Effector memory CD4-positive, alpha-beta T cell (primary cell): ENCODE measurements around the gene C1QTNF1.

ENCODE experiments used
- DNase-seq, 3 donors: peaks; one replicate each; pipeline ENCODE4 v3.0.0-alpha.2; 2020
- H3K27ac ChIP-seq: 2 replicates; pipeline ENCODE4 v1.7.0; 2013; ENCODE audit warnings: mild to moderate bottlenecking, low read length, moderate library complexity; ENCODE audit not compliant: insufficient read depth, poor library complexity, severe bottlenecking
- H3K27me3 ChIP-seq: replicated peaks from 2 replicates; pipeline ENCODE4 v1.7.0; 2013; ENCODE audit warnings: mild to moderate bottlenecking, low read length; ENCODE audit not compliant: insufficient read depth, control insufficient read depth, poor library complexity, severe bottlenecking
- H3K36me3 ChIP-seq: 2 replicates; pipeline ENCODE4 v1.7.0; 2013; ENCODE audit warnings: mild to moderate bottlenecking, low read length, moderate library complexity; ENCODE audit not compliant: control insufficient read depth, insufficient read depth
- H3K4me1 ChIP-seq: 2 replicates; pipeline ENCODE4 v1.7.0; 2013; ENCODE audit warnings: low read length, mild to moderate bottlenecking; ENCODE audit not compliant: control insufficient read depth, insufficient read depth, poor library complexity, severe bottlenecking
- H3K4me3 ChIP-seq: 2 replicates; pipeline ENCODE4 v1.7.0; 2013; ENCODE audit warnings: low read length, low read depth, mild to moderate bottlenecking; ENCODE audit not compliant: insufficient read depth, poor library complexity, severe bottlenecking
- H3K9me3 ChIP-seq: 2 replicates; pipeline ENCODE4 v1.7.0; 2013; ENCODE audit warnings: mild to moderate bottlenecking, low read length, moderate library complexity; ENCODE audit not compliant: control insufficient read depth

The C1QTNF1 gene

DNA sequence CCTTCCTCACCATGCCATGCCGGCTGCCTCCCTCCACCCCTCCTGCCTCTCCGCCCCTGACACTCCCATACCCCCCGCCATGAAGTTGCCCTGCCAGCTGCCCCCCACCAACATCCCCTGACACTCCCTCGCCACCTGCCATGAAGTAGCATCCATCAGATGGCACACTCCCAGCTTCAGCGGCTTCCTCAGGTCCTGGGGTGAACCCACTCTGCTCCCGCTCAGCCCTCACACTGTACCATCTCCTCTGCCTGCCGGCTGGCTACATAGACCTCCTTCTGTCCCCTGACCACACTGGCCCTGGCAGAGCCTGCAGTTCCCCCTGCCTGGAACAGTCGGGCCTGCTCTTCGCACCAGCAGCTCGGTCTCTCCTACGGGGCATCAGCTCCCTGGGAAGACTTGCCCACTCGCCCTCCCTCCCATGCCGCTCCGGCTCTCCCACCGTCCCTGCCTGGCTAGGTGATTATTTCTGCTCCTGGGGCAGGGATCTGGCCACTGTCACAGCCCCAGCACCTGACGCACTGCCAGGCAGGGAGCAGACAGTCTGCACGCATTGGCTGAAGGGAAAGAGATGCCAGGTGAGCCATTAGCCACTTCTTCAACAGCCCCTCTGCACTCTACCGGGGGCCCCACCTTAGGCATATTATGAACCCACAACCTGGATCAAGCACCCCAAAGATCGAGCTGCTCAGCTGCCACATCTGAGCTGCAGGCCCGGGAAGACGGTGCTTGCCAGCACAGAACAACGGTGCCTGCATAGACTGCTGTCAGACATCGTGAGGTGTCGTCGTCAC, 23.4 kb upstream of the C1QTNF1 start:
- H3K4me3 ChIP-seq, result no peak overlapping the region
- H3K9me3 ChIP-seq, result no peaks in the 10 kb centered on the region
- DNase-seq, result no peak
- H3K27ac ChIP-seq, result no peak overlapping the region
- peaks cover 6% of the 10 kb centered on the region for H3K4me1 ChIP-seq
- peaks cover 39% of the 10 kb centered on the region for H3K36me3 ChIP-seq
- H3K27me3 ChIP-seq, result no peaks in the 10 kb centered on the region

DNA sequence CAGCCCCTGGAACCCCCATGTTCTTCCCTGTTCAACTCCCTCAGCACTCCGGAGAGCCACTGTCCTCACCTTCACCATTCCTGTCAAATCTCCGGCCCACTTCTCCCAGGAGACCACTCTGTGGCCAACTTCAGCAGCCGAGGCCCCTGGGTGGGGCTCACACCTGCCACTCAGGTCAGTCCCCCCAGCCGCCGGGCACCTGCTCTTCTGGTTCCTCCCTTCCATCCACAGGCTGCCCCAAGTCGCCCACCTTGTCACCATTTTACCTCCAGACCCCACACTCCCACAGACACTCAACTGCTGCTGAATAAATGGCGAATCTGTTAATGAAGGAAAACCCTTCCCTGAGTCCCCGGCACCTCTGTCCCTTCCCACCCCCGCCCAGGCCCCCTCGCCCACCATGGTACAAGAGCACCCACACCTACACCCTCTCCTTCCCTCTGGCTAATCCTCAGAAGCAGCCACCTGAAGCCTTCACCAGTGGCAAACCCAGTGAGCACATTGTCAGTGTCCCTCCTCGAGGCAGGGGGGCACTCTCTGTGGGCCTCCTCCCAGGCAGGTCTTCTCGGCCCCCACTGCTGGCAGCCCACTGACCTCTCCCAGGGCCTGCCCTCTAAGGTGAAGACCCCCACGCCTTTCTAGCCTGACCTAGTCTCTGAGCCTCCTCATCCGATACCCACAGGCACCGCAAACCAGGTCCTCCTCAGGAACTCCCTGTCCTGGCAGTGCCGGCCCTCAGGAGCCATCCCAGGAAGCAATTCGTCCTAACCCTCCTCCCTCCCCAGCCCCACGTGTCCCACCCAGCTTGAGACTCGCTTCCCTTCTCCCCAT, 22.6 kb upstream of the C1QTNF1 start:
- H3K9me3 ChIP-seq, result no peaks in the 10 kb centered on the region
- H3K27me3 ChIP-seq, result no peaks in the 10 kb centered on the region
- H3K36me3 ChIP-seq, result peaks cover 32% of the 10 kb centered on the region
- no peak for DNase-seq
- H3K27ac ChIP-seq, result no peak overlapping the region
- no peak overlapping the region for H3K4me3 ChIP-seq
- H3K4me1 ChIP-seq, result peaks cover 14% of the 10 kb centered on the region

DNA sequence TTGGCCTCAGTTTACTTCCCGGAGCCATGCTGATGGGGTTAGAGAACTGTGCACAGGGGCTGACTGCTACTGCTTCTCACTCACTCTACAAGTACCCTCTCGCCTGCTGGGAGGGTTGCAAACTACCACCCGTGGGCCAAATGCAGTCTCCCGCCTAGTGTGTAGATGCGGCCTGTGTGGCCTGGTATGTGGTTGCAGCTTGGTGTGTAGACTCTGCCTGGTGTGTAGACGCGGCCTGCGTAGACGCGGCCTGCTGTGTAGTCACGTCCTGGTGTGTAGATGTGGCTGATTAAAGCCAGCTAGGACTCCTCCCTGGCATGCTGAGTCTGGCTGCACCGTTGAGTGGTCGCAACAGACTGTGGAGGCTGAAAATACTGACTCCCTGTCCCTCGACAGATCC, 21.7 kb upstream of the C1QTNF1 start:
- Histone ChIP-seq H3K27ac (no peak overlapping the region), H3K4me1 (peaks cover 17% of the 10 kb centered on the region), H3K4me3 (no peak overlapping the region), H3K27me3 (no peaks in the 10 kb centered on the region), H3K9me3 (no peaks in the 10 kb centered on the region), H3K36me3 (peaks cover 25% of the 10 kb centered on the region)
- no peak for DNase-seq

DNA sequence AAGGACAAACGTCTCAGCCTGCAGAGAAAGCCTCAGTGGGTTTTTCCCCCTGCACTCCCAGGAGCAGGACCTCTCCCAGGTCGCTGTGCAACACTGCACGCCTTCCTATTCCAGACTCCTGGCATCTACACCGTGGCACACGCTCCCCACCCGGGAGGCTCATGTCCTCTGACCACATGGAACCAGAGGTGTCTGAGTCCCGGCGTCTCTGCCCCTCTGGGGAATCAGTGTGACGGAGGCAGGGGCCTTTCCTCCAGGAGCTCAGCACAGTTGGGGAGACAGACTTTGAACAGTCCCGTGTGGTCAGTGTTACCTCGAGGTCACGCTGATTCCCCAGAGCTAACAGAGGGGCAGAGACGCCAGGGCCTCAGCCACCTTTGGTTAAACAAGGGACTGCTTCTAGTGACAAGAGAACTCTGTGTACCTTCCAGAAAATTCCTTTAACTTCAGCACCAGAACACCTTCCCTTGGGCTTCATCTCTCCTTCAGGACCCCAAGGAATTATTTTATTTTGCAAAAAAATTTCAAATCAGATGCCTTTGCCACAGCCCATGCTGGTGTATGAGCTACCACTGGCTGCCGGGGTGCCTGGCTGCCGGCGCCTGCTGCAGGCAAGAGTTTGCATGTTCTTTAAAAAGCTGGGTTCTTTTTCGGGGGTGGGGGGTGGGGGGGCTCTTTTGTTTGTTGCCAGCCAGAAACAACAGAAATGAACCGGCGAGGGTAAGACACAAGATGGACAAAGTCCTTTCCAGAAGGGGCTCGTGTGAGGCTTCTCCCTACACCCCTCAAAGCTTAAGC, 21.0 kb upstream of the C1QTNF1 start:
- Histone ChIP-seq H3K27me3 (no peaks in the 10 kb centered on the region), H3K36me3 (peaks cover 18% of the 10 kb centered on the region), H3K4me1 (peaks cover 22% of the 10 kb centered on the region), H3K4me3 (no peak overlapping the region), H3K27ac (no peak overlapping the region), H3K9me3 (no peaks in the 10 kb centered on the region)
- no peak for DNase-seq

DNA sequence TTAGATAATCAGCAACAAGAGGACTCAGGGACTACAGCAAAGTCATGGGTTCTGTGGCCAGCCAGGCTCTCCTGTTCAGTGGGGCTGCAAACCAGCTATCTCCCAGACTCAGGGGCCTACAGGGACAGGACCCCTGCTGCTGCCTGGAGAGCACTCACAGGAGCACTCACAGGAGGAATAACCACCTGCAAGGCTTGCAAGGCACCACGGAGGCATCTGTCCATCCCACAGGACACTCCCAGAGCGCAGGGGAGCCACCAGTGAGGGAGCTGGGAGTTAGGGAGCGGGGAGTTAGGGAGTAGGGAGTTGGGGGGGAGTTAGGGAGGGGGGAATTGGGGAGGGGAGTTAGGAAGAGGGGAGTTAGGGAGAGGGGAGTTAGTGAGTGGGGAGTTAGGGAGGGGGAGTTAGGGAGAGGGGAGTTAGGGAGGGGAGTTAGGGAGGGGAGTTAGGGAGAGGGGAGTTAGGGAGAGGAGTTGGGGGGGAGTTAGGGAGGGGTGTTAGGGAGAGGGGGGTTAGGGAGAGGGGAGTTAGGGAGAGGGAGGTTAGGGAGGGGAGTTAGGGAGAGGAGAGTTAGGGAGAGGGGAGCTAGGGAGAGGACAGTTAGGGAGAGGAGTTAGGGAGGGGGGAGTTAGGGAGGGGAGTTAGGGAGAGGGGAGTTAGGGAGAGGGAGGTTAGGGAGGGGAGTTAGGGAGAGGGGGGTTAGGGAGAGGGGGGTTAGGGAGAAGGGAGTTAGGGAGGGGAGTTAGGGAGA, 20.1 kb upstream of the C1QTNF1 start:
- Histone ChIP-seq H3K4me3 (no peak overlapping the region), H3K27ac (no peak overlapping the region), H3K27me3 (no peaks in the 10 kb centered on the region), H3K4me1 (peaks cover 31% of the 10 kb centered on the region), H3K36me3 (peaks cover 12% of the 10 kb centered on the region), H3K9me3 (no peaks in the 10 kb centered on the region)
- DNase-seq, result no peak

DNA sequence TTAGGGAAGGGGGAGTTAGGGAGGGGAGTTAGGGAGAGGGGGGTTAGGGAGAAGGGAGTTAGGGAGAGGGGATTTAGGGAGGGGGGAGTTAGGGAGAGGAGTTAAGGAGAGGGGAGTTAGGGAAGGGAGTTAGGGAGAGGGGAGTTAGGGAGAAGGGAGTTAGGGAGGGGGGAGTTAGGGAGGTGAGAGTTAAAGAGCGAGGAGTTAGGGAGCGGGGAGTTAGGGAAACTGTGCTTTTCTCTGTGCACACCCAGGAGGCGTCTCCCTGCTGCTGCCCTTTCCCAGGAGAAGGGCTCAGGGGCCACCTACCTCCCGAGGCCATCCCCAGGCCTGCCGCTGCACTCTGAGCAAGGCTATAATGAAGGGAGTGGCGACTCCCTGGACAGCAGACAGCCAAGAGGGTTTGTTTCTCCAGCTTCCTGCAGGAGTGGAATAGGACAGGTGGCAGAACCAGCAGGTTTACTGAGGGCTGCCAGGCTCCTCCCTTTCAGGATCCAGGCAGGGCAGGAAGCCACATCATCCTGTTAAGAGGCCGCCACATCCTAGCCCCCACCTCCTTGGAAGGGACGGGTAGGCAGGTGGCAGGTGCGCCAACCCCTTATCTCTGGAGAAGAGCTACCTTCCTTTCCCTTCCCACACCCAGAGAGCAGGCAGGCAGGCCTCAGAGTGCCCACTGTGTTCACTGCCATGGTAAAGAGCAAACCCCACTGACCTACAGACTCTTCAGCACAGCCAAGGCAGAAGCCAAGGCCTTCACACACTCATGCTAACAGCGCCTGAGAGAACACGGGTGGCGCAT, 18.7 kb upstream of the C1QTNF1 start:
- no peak for DNase-seq
- H3K27me3 ChIP-seq, result no peaks in the 10 kb centered on the region
- no peak overlapping the region for H3K4me3 ChIP-seq
- peaks cover 9% of the 10 kb centered on the region for H3K36me3 ChIP-seq
- H3K9me3 ChIP-seq, result no peaks in the 10 kb centered on the region
- peaks cover 37% of the 10 kb centered on the region for H3K4me1 ChIP-seq
- peak overlapping the region; percentile 22 for H3K27ac ChIP-seq

DNA sequence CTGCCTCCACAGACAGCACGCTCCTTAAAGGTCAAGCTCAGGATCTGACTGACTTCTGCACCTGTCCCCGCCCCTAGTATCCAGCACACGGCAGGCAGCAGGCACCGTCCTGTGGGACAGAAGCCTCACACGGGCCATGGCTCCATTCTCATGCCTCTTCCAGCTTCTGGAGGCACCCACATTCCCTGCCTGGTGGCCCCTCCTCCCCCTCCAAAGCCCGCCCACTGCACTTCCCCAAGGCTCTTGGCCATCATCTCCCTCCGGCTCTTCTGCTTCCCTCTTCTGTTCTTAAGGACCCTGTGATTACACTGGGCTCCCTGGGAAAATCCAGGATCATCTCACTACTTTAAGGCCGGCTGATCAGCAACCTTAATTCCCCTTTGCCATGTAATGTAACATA, 17.9 kb upstream of the C1QTNF1 start:
- Histone ChIP-seq H3K9me3 (no peaks in the 10 kb centered on the region), H3K4me1 (peaks cover 37% of the 10 kb centered on the region), H3K36me3 (peaks cover 9% of the 10 kb centered on the region), H3K27me3 (no peaks in the 10 kb centered on the region), H3K27ac (no peak overlapping the region), H3K4me3 (no peak overlapping the region)
- no peak for DNase-seq

DNA sequence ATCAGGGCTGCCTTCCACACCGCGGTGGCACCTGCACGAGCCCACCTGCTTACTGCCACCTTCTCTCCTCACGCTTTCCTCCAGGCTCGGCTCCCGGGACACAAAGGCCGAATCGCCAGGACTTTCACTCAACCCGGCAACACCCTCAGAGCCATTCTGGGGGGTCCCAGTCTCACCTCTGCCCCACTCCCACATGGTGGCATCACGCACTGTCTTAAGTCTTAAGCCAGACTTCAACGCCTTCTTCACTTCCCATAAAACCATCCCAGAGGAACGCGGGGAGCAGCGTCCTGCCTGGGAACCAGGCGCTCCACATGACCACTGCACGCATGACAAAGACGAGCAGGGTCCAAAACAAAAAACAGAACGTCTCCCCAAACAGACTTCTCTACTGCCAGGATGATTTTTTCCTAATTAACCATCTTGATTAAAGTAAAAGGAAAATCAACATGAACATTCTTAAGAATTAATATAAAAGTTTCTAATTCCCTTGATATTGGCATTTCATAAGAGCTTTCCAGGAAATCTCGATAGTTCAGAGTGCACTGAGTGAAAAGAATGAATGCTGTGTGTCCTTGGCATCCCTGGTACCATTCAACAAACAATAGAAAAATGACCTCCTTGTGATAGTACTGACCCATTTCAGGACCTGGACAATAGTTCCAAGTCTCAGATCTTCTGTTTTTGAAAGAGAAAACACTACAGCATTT, 17.0 kb upstream of the C1QTNF1 start:
- Histone ChIP-seq H3K4me3 (no peak overlapping the region), H3K27ac (no peak overlapping the region), H3K9me3 (no peaks in the 10 kb centered on the region), H3K27me3 (no peaks in the 10 kb centered on the region), H3K36me3 (peaks cover 9% of the 10 kb centered on the region), H3K4me1 (peaks cover 37% of the 10 kb centered on the region)
- no peak for DNase-seq
